IMR-90 (cell line): Measurements from ENCODE around the gene ARHGEF40. TPM values are rescaled to one million over a fixed set of nuclear protein-coding genes. Genes with fewer than 3 reads are reported as not detected.

ENCODE experiments used
- ATAC-seq: fragments of 200-7000 bp; cut with Tn5 transposase; 2 replicates; pipeline ENCODE4 v1.9.1; 2020; ENCODE audit warnings: low read depth, mild to moderate bottlenecking, moderate library complexity
- BruUV-seq: library from RNA; stranded (reverse); fragments of 400-500 nt; replicated peaks from 2 replicates; lab custom pipeline; 2021; lab: Mats Ljungman, UMichigan
- CTCF ChIA-PET: fragments of 300-600 bp; formaldehyde crosslinking; extraction: SDS; loops from one replicate; lab custom pipeline; 2021; ENCODE audit warnings: antibody characterized with exemption; lab: Yijun Ruan, JAX
- POLR2A ChIA-PET: fragments of 300-600 bp; sonication (Branson Sonifier 250); formaldehyde crosslinking; loops from one replicate; lab custom pipeline; 2022; ENCODE audit warnings: antibody characterized with exemption; ENCODE audit not compliant: unreplicated experiment; lab: Charles Lee
- DNase-seq: peaks from one replicate; pipeline ENCODE4 v3.0.0; 2013
- H2AFZ ChIP-seq: replicated peaks from 2 replicates; pipeline ENCODE3; 2013; ENCODE audit warnings: low read length, mild to moderate bottlenecking; ENCODE audit not compliant: poor library complexity
- H2AK5ac ChIP-seq: 2 replicates; pipeline ENCODE4 v1.6.1; 2013; ENCODE audit warnings: low read depth, low read length, inconsistent platforms
- H2AK9ac ChIP-seq: replicated peaks from 2 replicates; pipeline ENCODE3; 2013; ENCODE audit warnings: mild to moderate bottlenecking, low read depth, low read length, moderate library complexity; ENCODE audit not compliant: poor library complexity
- H2BK120ac ChIP-seq: 2 replicates; pipeline ENCODE4 v1.6.1; 2013; ENCODE audit warnings: low read depth, low read length, inconsistent platforms
- H2BK15ac ChIP-seq: 3 replicates; pipeline ENCODE4 v1.6.1; 2013; ENCODE audit warnings: low read depth, low read length, inconsistent platforms
- H2BK20ac ChIP-seq: 2 replicates; pipeline ENCODE4 v1.6.1; 2013; ENCODE audit warnings: low read depth, mild to moderate bottlenecking, inconsistent platforms, low read length, moderate library complexity
- H2BK5ac ChIP-seq: 2 replicates; pipeline ENCODE4 v1.6.1; 2013; ENCODE audit warnings: mild to moderate bottlenecking, low read depth, low read length, inconsistent platforms; ENCODE audit not compliant: poor library complexity, severe bottlenecking
- H3K14ac ChIP-seq: replicated peaks from 2 replicates; pipeline ENCODE4 v1.6.1; 2013; ENCODE audit warnings: low read depth, low read length, inconsistent platforms
- H3K18ac ChIP-seq: 2 replicates; pipeline ENCODE4 v1.6.1; 2013; ENCODE audit warnings: low read depth, low read length, control low read depth
- H3K23ac ChIP-seq: 2 replicates; pipeline ENCODE4 v1.6.1; 2013; ENCODE audit warnings: low read depth, low read length, inconsistent platforms
- H3K27ac ChIP-seq: 2 replicates; pipeline ENCODE4 v1.5.1; 2013; ENCODE audit warnings: mild to moderate bottlenecking, control low read depth, low read length; ENCODE audit not compliant: insufficient read depth
- H3K27me3 ChIP-seq: 2 replicates; pipeline ENCODE4 v1.6.1; 2013; ENCODE audit warnings: low read length; ENCODE audit not compliant: control insufficient read depth, insufficient read depth
- H3K36me3 ChIP-seq: 2 replicates; pipeline ENCODE4 v1.6.1; 2013; ENCODE audit warnings: low read length, mixed read lengths; ENCODE audit not compliant: control insufficient read depth, insufficient read depth
- H3K4ac ChIP-seq: 2 replicates; pipeline ENCODE4 v1.6.1; 2013; ENCODE audit warnings: low read depth, low read length, inconsistent platforms
- H3K4me1 ChIP-seq: 2 replicates; pipeline ENCODE4 v1.6.1; 2013; ENCODE audit warnings: low read length, mixed read lengths; ENCODE audit not compliant: control insufficient read depth, insufficient read depth
- H3K4me2 ChIP-seq: 2 replicates; pipeline ENCODE4 v1.6.1; 2013; ENCODE audit warnings: low read depth, mild to moderate bottlenecking, control low read depth, low read length, moderate library complexity
- H3K4me3 ChIP-seq: 2 replicates; pipeline ENCODE4 v1.5.1; 2013; ENCODE audit warnings: low read depth, mild to moderate bottlenecking, control low read depth, low read length, moderate library complexity; ENCODE audit not compliant: insufficient read depth
- H3K56ac ChIP-seq: 2 replicates; pipeline ENCODE4 v1.6.1; 2013; ENCODE audit warnings: low read length, inconsistent platforms; ENCODE audit not compliant: insufficient read depth; ENCODE audit errors: extremely low read depth
- H3K79me1 ChIP-seq, 2 experiments: 2 replicates each; pipeline ENCODE4 v1.6.1; 2013; ENCODE audit warnings: low read length in 2 of 2, inconsistent platforms in 1 of 2, low read depth in 1 of 2
- H3K9ac ChIP-seq: 2 replicates; pipeline ENCODE4 v1.6.1; 2013; ENCODE audit warnings: low read depth, low read length, control low read depth
- H3K9me1 ChIP-seq: 2 replicates; pipeline ENCODE4 v1.6.1; 2013; ENCODE audit warnings: low read length, inconsistent platforms; ENCODE audit not compliant: insufficient read depth
- H3K9me3 ChIP-seq: 2 replicates; pipeline ENCODE4 v1.6.1; 2013; ENCODE audit warnings: low read length; ENCODE audit not compliant: control insufficient read depth, insufficient read depth
- H4K20me1 ChIP-seq: 2 replicates; pipeline ENCODE4 v1.6.1; 2013; ENCODE audit warnings: low read length, inconsistent platforms; ENCODE audit not compliant: insufficient read depth
- H4K5ac ChIP-seq: 2 replicates; pipeline ENCODE4 v1.6.1; 2013; ENCODE audit warnings: mild to moderate bottlenecking, low read depth, low read length, control low read depth
- H4K8ac ChIP-seq, 2 experiments: 2 replicates each; pipeline ENCODE4 v1.6.1; 2013; ENCODE audit warnings: low read depth in 2 of 2, low read length in 2 of 2, control low read depth in 1 of 2, inconsistent platforms in 1 of 2
- H4K91ac ChIP-seq: 2 replicates; pipeline ENCODE4 v1.6.1; 2013; ENCODE audit warnings: low read depth, low read length, inconsistent platforms; ENCODE audit not compliant: insufficient read depth
- BHLHE40 ChIP-seq: fragments of 150-350 bp; IDR thresholded peaks from 2 replicates; pipeline ENCODE4 v1.6.1; 2016; ENCODE audit warnings: mild to moderate bottlenecking, low read depth, low read length
- CEBPB ChIP-seq: IDR thresholded peaks from 2 replicates; pipeline ENCODE4 v1.6.1; 2012; ENCODE audit warnings: low read depth, low read length, improper control_type of control experiment
- CTCF ChIP-seq: conservative IDR thresholded peaks from 2 replicates; pipeline ENCODE4 v1.5.1; 2012; ENCODE audit warnings: mild to moderate bottlenecking, low read depth, low read length, improper control_type of control experiment
- ELK1 ChIP-seq: fragments of 150-350 bp; IDR thresholded peaks from 2 replicates; pipeline ENCODE4 v1.6.1; 2016; ENCODE audit warnings: low read depth, mild to moderate bottlenecking, low read length, moderate library complexity, borderline replicate concordance
- MAZ ChIP-seq: IDR thresholded peaks from 2 replicates; pipeline ENCODE4 v1.6.1; 2012; ENCODE audit warnings: low read depth, mild to moderate bottlenecking, low read length, improper control_type of control experiment, moderate library complexity, borderline replicate concordance
- POLR2A ChIP-seq: IDR thresholded peaks from 2 replicates; pipeline ENCODE4 v1.6.1; 2012; ENCODE audit warnings: mild to moderate bottlenecking, low read depth, low read length
- RAD21 ChIP-seq: IDR thresholded peaks from 2 replicates; pipeline ENCODE4 v1.6.1; 2012; ENCODE audit warnings: low read length, improper control_type of control experiment
- RCOR1 ChIP-seq: IDR thresholded peaks from 2 replicates; pipeline ENCODE4 v1.6.1; 2012; ENCODE audit warnings: mild to moderate bottlenecking, low read length, improper control_type of control experiment; ENCODE audit not compliant: insufficient replicate concordance
- WGBS, 2 experiments: methylation state at CpG; one replicate each; pipeline versions ENCODE4 v1.1.5 to v1.1.7; 2013; ENCODE audit warnings: missing lambda C conversion rate in 2 of 2; ENCODE audit not compliant: insufficient read length in 1 of 2; ENCODE audit errors: extremely low coverage in 2 of 2; 5-methylcytosine and 5-hydroxymethylcytosine counted together
- dilution Hi-C: fragments of 300-500 bp; cut with HindIII; formaldehyde crosslinking; loops from one replicate; pipeline ENCODE4 v1.14.3; 2018; ENCODE audit warnings: low sequenced_read_pairs; ENCODE audit not compliant: unreplicated experiment
- in situ Hi-C: fragments of 300-500 bp; cut with MboI; formaldehyde crosslinking; loops from 3 replicates; pipeline ENCODE4 v1.14.3; 2019; ENCODE audit warnings: low sequenced_read_pairs, inconsistent platforms, mixed read lengths
- intact Hi-C: fragments of 100-400 bp; cut with micrococcal nuclease; formaldehyde crosslinking; loops from 2 replicates; pipeline ENCODE4 v1.10.0; 2022
- polyA plus RNA-seq, 3 experiments: library from polyadenylated mRNA; depleted of rRNA; stranded (reverse); fragments of >200 nt; gene quantifications; 2 replicates each; pipeline ENCODE4 v1.2.3, GENCODE V29; 2012; ENCODE audit warnings: low replicate concordance in 1 of 3
- total RNA-seq: library from RNA; depleted of rRNA; stranded (reverse); fragments of >200 nt; gene quantifications from 2 replicates; pipeline ENCODE4 v1.2.3, GENCODE V29; 2012
- TF ChIP-seq, protein P1 (sequence below): fragments of 150-350 bp; IDR thresholded peaks from 2 replicates; pipeline ENCODE4 v1.6.1; 2017; ENCODE audit warnings: mild to moderate bottlenecking, antibody characterized with exemption, low read length, low read depth

ARHGEF40 gene
- total and polyA plus RNA-seq, 2 of the 4 experiments (the other 2 are of a cell fraction) = 18.1 to 58.4 TPM

DNA sequence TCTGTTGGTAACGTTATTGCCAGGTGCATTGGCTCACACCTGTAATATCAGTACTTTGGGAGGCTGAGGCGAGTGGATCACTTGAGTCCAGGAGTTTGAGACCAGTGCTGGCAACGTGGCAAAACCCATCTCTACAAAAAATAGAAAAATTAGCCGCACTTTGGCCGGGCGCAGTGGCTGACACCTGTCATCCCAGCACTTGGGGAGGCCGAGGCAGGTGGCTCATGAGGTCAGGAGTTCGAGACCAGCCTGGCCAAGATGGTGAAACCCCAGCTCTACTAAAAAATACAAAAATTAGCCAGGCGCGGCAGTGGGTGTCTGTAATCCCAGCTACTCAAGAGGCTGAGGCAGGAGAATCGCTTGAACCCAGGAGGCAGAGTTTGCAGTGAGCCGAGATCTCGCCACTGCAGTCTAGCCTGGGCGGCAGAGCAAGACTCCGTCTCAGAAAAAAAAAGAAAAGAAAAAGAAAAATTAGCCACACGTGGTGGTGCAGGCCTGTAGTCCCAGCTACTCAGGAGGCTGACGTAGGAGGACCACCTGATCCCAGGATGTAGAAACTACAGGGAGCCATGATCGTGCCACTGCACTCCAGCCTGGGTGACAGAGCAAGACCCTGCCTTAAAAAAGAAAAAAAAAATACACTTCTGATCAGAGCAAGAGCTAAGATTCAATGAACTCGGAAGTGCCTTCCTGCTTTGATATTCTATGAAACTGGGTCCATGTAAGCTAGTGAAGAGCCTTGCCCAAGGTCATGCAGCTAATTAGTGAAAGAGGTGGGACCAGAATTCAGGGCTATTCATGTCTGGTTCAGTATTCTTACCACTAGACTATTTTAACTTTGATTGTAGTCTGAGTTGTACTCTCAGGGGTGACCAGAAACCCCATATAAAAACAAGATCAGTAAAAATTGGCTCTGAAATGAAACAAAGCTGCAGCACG is 16.7 kb upstream of the ARHGEF40 start:
- in situ Hi-C loops = no loop called here

More for the DNA sequence above, 16.7 kb upstream of the ARHGEF40 start:
- Histone ChIP-seq H2AK5ac (no peak overlapping the region), H3K27me3 (peaks cover 4% of the 10 kb centered on the region), H3K56ac (no peak overlapping the region), H2BK15ac (no peak overlapping the region), H2BK120ac (no peak overlapping the region), H3K4me2 (no peak overlapping the region), H4K8ac (no peak overlapping the region), H4K91ac (no peak overlapping the region), H3K36me3 (no peaks in the 10 kb centered on the region), H2BK5ac (no peak overlapping the region), H3K4ac (no peak overlapping the region), H3K9me3 (no peaks in the 10 kb centered on the region), H2AFZ (no peak overlapping the region), H3K4me3 (no peak overlapping the region), H3K27ac (no peak overlapping the region), H3K79me1 (no peaks in the 10 kb centered on the region), H2BK20ac (no peak overlapping the region), H2AK9ac (no peak overlapping the region), H3K9me1 (peaks cover 3% of the 10 kb centered on the region; the same call in 1 of the 2 replicates), H4K5ac (no peak overlapping the region), H3K18ac (no peak overlapping the region), H4K20me1 (no peaks in the 10 kb centered on the region), H3K23ac (no peak overlapping the region), H3K4me1 (peaks cover 4% of the 10 kb centered on the region; the same call in 1 of the 2 replicates), H3K9ac (no peak overlapping the region), H3K14ac (no peak overlapping the region)
- ATAC-seq (no peak), DNase-seq (no peak)
- TF ChIP-seq RCOR1 (no peak), MAZ (no peak), POLR2A (no peak), RAD21 (no peak), BHLHE40 (no peak), CEBPB (no peak), CTCF (no peak), ELK1 (no peak)
- TF ChIP-seq, protein P1, sequence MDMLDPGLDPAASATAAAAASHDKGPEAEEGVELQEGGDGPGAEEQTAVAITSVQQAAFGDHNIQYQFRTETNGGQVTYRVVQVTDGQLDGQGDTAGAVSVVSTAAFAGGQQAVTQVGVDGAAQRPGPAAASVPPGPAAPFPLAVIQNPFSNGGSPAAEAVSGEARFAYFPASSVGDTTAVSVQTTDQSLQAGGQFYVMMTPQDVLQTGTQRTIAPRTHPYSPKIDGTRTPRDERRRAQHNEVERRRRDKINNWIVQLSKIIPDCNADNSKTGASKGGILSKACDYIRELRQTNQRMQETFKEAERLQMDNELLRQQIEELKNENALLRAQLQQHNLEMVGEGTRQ = no peak
- 97% methylated on average over 6 of the region's 20 CpGs; no CpG with 5 or more reads in 1 of the 2 experiments for WGBS, 2 experiments
- intact Hi-C loops = no loop called here
- dilution Hi-C loops = no loop called here
- POLR2A ChIA-PET = interaction anchor here (0.5 kb wide), 1 partner anchor 16 kb away, joined by 3 read pairs; the partner anchor contains the start of gene ARHGEF40
- CTCF ChIA-PET = interaction anchor here (0.7 kb wide), 1 partner anchor 747 kb away, joined by 4 read pairs; no protein-coding TSS in a partner anchor
- BruUV-seq = no TSS peak
